Amygdala (tissue), 56 donors: ENCODE results near the gene NUP153.
A peak's percentile ranks its signal among the peaks of the same experiment; 100 is the strongest.
"Not testable (repeated sequence)": the region's sequence is repeated elsewhere in the genome, so short reads cannot be mapped to it uniquely, and the experiment has no call there.

Source experiments
- DNase-seq, 56 donors: peaks; one replicate each; lab custom pipeline; 2025; lab: John Stamatoyannopoulos, UW

The NUP153 gene

DNA sequence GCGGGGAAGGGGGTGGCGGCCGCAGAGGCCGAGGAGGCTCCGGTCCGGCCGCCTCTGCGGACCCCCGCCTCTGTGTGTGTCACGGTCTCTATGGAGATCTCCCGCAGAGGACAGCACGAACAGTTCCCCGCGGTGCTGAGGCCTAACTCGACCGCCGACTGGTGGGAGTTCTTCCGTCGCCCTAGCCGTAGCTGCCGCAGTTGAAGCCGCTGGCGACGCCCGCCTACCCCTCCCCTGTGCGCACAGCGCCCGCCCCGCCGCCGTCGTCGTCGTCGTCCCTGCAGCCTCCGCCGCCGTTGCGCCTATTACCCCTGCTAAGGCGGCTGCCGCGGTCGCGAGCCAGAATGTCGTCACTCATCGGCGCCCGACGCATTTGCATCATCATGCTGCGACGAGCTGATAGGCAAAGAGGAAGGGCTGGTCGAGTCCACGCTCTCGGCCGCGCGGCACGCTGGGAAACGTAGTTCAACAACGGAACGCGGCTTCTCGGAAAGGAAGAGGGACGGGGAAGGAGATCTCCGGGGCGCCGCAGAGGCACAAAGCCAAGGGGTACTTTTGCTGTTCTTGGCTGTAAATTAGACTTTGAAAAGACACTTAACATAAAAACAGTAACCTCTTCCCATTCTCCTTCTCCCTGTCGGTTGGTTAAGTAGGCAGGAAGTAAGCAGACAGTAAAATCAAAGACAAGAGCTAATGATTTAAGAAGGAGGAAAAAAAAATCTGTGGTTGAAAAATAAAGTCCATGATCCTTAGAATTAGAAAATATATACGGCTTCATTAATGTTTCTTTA lies at the start of gene NUP153:
Gene NUP153 (minus strand): TSS at position 346 of the 791 bp plus-strand sequence. CDS start 538 bp downstream, outside the sequence.
- DNase-seq, result peak; percentile 71 to 100 (median 97)

DNA sequence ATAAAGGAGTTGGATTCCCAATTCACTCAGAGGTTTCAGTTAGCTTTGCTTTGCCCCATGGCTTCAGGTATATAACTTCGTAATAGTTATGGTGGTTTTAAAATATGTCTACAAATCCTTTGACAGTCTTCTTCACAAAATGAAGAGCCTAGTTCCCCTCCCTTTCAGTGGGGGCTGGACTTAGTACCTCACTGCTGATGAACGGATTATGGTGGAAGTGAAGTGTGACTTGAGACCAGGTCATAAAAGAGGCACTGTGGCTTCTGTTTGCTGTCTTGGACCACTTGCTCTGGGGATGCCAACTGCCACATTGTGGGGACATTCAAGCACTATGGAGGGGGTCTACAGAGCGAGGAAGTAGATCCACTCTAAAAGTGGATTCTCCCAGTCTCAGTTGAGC lies 47.5 kb upstream of the NUP153 start:
- no peak for DNase-seq

DNA sequence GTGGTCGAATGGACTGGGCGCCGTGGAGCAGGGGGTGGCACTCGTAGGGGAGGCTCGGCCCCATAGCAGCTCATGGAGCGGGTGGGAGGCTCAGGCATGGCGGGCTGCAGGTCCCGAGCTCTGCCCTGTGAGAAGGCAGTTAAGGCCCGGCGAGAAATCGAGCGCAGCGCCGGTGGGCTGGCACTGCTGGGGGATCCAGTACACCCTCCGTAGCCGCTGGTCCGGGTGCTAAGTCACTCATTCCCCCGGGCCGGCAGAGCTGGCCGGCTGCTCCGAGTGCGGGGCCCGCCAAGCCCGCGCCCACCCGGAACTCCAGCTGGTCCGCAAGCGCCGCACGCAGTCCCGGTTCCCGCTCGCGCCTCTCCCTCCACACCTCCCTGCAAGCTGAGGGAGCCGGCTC lies 38.6 kb upstream of the NUP153 start:
- DNase-seq, result not testable (repeated sequence)

DNA sequence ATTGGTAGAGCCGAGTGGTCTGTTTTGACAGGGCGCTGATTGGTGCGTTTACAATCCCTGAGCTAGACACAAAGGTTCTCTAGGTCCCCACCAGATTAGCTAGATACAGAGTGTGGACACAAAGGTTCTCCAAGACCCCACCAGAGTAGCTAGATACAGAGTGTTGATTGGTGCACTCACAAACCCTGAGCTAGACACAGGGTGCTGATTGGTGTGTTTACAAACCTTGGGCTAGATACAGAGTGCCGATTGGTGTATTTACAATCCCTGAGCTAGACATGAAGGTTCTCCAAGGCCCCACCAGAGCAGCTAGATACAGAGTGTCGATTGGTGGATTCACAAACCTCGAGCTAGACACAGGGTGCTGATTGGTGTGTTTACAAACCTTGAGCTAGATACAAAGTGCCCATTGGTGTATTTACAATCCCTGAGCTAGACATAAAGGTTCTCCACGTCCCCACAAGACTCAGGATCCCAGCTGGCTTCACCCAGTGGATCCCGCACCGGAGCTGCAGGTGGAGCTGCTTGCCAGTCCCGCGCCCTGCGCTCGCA lies 38.1 kb upstream of the NUP153 start:
- not testable (repeated sequence) for DNase-seq

DNA sequence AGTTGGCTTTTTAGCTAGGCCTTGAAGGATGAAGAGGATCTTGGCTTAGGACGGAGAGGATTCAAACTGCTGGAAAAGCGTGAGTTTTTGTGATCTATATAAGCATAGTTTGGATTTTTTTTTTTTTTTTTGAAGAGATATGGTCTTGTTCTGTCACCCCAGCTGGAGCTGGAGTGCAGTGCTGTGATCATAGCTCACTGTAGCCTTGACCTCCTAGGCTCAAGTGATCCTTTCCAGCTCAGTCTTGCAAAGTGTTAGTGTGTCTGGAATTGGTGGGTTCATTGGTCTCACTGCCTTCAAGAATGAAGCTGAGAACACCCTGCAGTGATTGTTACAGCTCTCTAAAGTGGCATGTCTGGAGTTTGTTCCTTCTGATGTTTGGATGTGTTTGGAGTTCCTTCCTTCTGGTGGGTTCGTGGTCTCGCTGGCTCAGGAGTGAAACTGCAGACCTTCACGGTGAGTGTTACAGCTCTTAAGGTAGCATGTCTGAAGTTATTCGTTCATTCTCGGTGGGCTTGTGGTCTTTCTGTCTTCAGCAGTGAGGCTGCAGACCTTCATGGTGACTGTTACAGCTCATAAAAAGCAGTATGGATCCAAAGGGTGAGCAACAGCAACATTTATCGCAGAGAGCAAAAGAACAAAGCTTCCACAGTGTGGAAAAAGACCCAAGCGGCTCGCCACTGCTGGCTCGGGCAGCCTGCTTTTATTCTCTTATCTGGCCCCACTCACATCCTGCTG lies 37.5 kb upstream of the NUP153 start:
- no peak for DNase-seq

DNA sequence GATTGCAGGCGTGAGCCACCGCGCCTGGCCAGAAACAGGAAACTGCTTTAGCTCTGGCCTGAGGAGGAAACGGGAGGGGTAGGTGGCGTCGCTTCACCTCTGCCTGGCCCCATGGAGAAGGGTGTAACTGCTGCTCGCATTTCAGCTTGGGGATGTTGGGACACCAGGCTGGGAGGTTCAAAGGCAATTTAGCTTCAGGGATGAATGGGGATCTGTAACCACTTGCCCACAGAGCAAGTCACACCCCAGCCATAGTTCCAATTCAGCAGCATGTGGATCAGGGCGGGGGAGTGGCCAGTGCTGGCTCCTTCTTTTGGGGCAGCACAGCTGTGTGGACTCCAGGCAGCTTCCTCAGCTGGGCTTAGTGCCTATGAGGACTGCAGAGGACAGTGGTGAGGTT lies 34.8 kb upstream of the NUP153 start:
- no peak for DNase-seq

DNA sequence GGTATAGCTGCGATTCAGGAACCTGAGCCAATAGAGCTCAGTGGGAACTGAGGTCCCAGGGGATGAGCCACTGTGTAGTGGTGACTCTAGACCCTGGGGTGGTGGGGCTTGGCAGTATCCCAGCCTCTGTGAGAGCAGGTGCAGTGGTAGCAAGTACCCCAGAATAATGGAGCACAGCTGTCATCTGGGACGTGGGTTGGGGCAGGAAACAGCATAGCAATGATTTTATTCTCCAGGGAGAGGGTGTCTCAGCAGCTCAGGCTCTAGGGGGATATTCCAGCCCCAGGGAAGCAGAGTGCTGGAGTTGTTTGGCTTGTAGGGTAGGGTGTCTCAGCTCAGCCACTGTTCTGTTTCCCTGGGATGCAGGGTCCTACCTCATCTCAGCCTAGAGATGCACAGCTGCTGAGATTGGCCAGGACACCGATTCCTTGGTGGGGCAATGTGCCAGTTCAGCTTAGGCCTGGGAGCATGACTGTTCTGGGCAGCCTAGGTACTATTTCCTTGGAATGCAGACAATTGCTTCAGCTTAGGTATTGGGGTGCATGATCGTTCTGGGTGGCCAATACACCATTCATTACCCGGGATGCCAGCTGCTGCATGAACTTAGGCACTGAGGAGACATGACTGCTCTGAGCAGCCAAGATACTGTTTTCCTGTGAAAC lies 34.0 kb upstream of the NUP153 start:
- no peak for DNase-seq

DNA sequence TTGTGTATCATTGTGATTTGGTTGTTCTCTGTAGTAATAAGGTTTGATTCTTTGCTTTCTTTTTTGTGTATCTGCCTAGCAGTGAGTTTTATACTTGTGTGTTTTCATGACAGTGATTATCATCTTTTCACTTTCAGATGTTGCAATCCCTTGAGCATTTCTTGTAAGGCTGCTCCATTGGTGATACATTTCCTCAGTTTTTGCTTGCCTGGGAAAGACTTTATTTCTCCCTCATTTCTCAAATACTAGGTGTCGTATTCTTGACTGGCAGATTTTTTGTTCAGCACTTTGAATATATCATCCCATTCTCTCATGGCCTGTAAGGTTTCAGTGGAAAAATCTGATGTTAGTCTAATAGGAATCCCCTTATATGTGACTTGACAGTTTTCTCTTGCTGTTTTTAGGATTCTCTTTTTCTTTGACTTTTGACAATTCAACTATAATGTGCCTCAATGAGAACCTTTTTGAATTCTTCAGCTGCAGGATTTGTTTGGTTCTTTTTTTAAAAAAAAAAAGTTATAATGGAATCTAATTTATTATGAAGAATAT lies 31.1 kb upstream of the NUP153 start:
- DNase-seq, result no peak

DNA sequence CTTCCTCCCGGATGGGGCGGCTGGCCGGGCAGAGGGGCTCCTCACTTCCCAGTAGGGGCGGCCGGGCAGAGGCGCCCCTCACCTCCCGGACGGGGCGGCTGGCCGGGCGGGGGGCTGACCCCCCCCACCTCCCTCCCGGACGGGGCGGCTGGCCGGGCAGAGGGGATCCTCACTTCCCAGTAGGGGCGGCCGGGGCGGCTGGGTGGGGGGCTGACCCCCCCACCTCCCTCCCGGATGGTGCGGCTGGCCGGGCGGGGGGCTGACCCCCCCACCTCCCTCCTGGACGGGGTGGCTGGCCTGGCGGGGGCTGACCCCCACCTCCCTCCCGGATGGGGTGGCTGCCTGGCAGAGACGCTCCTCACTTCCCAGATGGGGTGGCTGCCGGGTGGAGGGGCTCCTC lies 28.6 kb upstream of the NUP153 start:
- DNase-seq, result not testable (repeated sequence)

DNA sequence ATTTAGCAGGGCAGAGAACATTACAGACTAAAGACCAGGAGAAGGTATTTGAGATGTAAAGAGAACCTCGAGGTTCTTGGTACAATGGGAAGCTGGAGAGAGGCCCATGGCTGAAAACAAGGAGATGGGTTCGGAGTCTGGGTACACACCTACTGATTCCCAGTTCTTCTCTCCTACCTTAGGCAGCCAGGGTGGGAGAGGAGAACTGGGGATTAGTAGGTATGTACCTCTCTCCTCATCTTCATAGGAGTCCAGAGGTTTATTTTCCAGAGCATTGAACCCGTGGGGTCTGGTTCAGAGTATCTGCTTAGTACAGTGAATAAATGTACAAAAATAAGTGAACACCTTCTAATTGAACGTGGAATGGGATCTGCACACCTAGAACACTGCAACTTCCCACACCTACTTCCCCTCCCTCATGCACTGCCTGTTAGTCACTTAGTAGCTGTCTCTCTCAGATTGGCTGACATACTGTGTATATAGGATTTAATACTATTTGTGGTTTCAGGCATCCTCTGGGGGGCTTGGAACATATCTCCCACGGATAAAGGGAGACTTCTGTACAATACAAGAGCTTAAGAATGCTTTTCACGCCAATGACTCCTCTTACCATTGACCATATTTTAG lies 23.5 kb upstream of the NUP153 start:
- DNase-seq, result no peak

DNA sequence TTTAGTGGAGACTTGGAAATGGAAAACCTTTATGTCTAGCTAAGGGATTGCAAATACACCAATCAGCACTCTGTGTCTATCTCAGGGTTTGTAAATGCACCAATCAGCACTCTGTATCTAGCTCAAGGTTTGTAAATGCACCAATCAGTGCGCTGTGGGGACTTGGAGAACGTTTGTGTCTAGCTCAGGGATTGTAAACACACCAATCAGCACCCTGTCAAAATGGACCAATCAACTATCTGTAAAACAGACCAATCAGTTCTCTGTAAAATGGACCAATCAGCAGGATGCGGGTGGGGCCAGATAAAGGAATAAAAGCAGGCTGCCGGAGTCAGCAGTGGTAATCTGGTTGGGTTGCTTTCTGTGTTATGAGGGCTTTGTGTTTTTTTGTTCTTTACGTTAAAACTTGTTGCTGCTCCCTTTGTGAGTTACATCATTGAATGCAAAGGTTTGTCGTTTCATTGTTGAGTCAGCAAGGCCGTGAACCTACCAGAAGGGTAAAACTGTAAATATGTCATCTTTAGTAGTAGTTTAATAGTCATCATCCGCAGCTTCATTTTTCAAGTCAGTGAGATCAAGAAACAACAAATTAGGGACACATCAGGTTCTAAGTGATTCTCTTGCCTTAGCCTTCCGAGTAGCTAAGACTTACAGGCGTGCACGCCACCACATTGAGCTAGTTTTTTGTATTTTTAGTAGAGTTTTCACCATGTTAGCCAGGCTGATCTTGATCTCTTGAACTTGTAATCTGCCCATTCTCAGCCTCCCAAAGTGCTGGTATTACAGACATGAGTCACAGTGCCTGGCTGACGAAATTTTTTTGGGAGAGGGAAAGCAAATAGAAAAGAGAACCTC lies 22.7 kb upstream of the NUP153 start:
- no peak for DNase-seq

DNA sequence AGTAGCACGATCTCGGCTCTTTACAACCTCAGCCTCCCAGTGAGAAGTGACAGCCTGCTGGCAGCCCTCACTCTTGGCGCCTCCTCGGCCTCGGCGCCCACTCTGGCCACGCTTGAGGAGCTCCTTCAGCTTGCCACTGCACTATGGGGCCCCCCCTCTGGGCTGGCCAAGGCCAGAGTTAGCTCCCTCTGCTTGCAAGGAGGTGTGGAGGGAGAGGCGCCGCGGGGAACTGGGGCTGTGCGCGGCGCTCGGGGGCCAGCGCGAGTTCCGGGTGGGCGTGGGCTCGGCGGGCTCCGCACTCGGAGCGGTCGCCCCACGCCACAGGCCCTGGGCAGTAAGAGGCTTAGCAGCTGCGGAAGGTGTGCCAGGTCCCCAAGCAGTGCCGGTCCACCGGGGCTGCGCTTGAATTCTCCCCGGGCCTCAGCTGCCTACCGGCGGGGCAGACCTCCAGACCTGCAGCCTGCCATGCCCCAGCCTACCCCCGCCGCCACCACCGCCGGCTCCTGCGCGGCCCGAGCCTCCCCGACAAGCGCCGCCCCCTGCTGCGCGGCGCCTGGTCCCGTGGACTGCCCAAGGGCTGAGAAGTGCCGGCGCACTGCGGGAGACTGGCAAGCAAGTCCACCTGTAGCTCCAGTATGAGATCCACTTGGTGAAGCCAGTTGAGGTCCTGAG lies 22.0 kb upstream of the NUP153 start:
- DNase-seq, result no peak

DNA sequence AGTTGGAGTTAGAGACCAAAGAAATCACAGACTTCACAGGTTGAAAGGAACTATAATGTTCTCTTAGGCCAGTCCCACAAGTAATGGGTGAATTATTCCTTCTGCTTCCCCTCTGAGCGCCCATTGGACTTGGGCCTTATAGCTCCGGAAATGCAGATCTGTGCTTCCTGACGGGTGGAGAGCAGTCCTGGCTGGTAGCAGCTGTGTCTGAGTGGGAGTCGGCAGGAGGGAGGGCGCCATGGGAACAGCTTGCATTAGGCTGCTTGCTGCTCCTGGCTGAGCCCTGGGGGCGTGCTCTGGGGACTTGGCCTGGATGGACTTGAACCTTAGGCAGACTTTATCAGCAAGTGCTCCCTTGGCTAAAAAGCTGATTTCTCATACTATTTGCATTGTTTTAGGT lies 18.4 kb upstream of the NUP153 start:
- DNase-seq, result peak in 8 of 56 donors; percentile 3 to 14 (median 6)

DNA sequence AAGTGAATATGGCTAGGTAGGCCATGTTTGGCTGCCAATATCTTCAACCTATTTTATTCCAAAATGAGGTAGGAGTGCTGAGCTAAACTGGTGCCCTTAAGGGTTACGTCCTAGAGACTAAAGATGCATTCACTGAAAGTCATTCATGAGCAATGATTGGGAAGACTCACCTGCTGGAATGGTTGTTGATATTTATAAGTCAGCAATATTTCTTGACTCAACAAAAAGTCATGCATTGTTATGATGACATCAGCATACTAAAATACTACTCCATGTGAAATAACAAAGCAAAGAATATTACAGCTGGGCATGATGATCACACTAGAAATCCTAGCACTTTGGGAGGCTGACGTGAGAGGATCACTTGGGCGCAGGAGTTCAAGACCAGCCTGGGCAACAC lies 17.6 kb upstream of the NUP153 start:
- no peak for DNase-seq

DNA sequence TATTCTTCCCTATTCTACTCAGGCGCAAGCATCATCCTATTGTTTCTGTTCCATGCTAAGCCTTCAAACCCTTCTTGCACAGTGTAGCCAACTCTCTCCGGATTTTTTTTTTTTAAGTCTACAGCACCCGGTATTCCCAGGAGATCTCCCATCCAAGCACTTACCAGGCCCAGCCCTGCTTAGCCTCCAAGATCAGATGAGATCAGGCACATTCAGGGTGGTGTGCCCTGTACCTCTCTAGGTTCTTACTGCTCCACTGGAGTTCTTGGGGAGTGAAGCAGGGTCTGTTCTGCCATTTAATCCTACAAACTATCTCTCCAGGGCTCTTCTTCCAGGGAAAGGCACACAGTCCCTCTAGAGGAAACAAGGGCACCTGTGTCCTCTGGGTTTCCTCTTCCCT lies 14.9 kb upstream of the NUP153 start:
- DNase-seq, result no peak

DNA sequence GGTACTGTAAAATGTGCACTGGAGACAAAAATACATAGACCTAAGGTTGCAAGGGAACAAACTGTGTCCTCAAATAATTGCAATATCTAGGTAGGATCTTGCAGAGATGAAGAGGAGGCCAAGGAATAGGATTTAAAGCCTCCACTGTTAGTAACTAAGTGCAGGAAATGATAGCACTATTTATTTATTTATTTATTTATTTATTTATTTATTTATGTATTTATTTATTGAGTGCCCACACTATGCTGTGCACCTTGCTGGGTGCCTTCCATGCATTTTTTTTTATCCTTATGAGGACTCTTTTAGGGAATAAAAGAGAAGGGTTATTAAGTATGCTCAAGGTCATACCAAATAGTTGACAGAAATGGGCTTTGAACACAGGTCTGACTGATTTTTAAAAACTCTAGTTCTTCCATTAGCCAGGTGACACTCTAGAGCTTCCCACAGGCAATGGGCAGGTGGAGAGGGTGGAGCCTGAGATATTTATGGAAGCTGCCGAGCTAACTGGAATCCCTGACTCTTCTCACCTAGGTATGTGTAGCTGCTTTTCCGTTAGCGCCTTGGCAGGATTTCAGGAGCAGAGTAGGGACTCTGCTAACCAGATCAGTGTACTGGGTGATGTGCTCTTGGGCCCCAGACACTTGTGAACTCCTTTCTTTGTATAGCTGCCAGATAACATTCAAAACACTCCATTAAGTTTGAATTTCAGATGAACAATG lies 12.8 kb upstream of the NUP153 start:
- DNase-seq, result no peak

DNA sequence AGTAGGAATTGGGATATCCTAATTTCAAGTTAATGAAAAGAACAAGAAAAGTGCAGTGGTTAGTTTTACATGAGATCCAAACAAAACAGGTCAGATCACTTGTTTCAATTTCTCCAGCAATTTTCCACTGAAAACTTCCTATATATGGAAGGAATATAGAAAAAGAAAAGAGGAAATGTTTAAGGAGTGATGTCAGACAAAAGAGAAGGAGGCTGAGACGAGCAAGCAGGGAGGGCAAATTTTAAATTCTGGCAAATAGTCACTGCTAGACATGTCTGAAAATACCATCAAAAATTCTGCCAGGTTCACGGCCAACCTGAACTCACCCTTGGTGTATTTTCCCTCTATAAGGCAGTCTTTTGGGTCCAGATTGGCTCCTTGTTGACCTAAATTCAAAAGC lies 9.5 kb upstream of the NUP153 start:
- no peak for DNase-seq
